ENCODE measurements around the gene ZNF326. TPM values are rescaled to one million over a fixed set of nuclear protein-coding genes. Genes with fewer than 3 reads are reported as not detected.

ZNF326 gene
- total RNA-seq, 1 experiment from 2014 or later = 33.4 TPM

DNA sequence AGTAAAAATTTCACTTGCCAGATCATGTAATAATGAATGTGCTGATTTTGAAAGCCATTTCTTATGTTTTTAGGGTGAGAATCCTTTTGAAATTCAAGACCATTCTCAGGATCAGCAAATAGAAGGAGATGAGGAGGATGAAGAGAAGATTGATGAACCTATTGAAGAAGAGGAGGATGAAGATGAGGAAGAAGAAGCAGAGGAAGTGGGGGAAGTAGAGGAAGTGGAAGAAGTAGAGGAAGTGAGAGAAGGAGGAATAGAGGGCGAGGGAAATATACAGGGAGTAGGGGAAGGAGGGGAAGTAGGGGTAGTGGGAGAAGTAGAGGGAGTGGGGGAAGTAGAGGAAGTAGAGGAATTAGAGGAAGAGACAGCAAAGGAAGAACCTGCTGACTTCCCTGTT lies 32.4 kb downstream of the ZNF326 start:
- no peaks in the 10 kb centered on the region for H3K27me3 Mint-ChIP-seq (ENCODE audit: unreplicated experiment)
- TF ChIP-seq, protein P1, sequence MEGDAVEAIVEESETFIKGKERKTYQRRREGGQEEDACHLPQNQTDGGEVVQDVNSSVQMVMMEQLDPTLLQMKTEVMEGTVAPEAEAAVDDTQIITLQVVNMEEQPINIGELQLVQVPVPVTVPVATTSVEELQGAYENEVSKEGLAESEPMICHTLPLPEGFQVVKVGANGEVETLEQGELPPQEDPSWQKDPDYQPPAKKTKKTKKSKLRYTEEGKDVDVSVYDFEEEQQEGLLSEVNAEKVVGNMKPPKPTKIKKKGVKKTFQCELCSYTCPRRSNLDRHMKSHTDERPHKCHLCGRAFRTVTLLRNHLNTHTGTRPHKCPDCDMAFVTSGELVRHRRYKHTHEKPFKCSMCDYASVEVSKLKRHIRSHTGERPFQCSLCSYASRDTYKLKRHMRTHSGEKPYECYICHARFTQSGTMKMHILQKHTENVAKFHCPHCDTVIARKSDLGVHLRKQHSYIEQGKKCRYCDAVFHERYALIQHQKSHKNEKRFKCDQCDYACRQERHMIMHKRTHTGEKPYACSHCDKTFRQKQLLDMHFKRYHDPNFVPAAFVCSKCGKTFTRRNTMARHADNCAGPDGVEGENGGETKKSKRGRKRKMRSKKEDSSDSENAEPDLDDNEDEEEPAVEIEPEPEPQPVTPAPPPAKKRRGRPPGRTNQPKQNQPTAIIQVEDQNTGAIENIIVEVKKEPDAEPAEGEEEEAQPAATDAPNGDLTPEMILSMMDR (IDR thresholded peaks at IDR 0.05; ENCODE audit: unreplicated experiment) = no peak
- peaks cover 4% of the 10 kb centered on the region for H3K9me3 Mint-ChIP-seq (ENCODE audit: low read depth, unreplicated experiment)
- no TSS peak for BruUV-seq (replicated peaks)
- no peaks in the 10 kb centered on the region for H3K4me1 Mint-ChIP-seq (ENCODE audit: low read depth, unreplicated experiment)
- no peak overlapping the region for H3K27ac Mint-ChIP-seq (ENCODE audit: unreplicated experiment)
- DNase-seq = no peak
- CTCF ChIA-PET = no interaction called here
- peaks cover 28% of the 10 kb centered on the region for H3K36me3 Mint-ChIP-seq (ENCODE audit: insufficient read depth, unreplicated experiment)
- intact Hi-C loops (cut with micrococcal nuclease; ENCODE audit: unreplicated experiment) = no loop called here
- H3K4me3 Mint-ChIP-seq (ENCODE audit: low read depth, unreplicated experiment) = no peak overlapping the region

DNA sequence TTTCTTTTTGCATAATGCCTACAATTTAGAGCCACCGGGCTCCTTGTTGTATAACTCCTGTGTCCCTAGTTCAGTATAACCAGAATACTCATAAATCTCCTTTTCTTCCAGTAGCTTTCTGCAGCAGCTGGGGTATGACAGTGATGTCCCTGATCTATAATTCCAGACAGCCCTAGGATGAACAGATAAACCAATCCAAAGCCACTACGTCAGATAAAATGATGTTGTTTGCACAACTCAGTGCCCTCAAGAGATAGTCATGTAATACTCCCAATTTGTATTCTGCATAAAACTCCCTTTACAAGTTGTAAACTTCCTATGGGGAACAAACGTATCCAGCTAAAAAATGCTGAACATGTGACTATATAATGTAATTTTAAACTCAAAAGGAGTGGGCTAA lies 44.7 kb downstream of the ZNF326 start:
- H3K36me3 Mint-ChIP-seq (ENCODE audit: insufficient read depth, unreplicated experiment) = no peaks in the 10 kb centered on the region
- CTCF ChIA-PET = no interaction called here
- H3K27ac Mint-ChIP-seq (ENCODE audit: unreplicated experiment) = no peak overlapping the region
- no peaks in the 10 kb centered on the region for H3K4me1 Mint-ChIP-seq (ENCODE audit: low read depth, unreplicated experiment)
- H3K27me3 Mint-ChIP-seq (ENCODE audit: unreplicated experiment) = no peaks in the 10 kb centered on the region
- BruUV-seq (replicated peaks) = no TSS peak
- DNase-seq = no peak
- H3K9me3 Mint-ChIP-seq (ENCODE audit: low read depth, unreplicated experiment) = no peaks in the 10 kb centered on the region
- intact Hi-C loops (cut with micrococcal nuclease; ENCODE audit: unreplicated experiment) = no loop called here
- no peak overlapping the region for H3K4me3 Mint-ChIP-seq (ENCODE audit: low read depth, unreplicated experiment)
- TF ChIP-seq, protein P1 (IDR thresholded peaks at IDR 0.05; ENCODE audit: unreplicated experiment) = no peak

DNA sequence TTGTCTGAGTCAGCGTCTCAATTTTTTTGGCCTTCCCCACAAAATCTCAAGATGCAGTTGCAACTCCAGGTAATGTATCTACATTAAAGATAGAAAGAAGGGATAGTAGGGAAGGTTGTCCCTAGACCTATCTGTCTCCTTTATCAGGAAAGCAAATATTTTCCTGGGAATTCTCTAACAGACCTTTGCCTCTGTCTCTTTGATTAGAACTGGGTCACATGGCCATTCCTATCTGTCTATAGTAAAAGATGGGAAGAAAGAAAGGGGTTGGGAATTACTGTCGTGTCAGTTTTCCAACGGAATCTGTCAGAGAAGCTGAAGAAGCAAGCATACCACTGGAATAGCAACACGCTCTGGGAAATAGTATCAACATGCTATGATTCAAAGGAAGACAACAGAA lies 48.7 kb downstream of the ZNF326 start:
- intact Hi-C loops (cut with micrococcal nuclease; ENCODE audit: unreplicated experiment) = no loop called here

DNA sequence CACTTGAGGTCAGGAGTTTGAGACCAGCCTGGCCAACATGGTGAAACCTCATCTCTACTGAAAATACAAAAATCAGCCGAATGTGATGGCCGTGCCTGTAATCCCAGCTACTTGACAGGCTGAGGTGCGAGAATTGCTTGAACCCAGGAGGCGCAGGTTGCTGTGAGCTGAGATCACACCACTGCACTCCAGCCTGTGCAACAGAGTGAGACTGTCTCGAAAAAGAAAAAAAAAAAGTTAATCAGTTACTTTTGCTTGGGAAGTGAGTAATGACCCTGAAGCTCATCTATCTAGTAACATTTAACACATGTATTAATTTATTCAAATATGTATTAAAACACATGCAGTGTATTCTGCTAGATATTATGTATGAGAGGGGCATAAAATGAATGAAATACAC lies 49.4 kb downstream of the ZNF326 start:
- BruUV-seq (replicated peaks) = no TSS peak
- Mint-ChIP-seq H3K27me3 (ENCODE audit: unreplicated experiment) (no peaks in the 10 kb centered on the region), H3K36me3 (ENCODE audit: insufficient read depth, unreplicated experiment) (no peaks in the 10 kb centered on the region), H3K4me3 (ENCODE audit: low read depth, unreplicated experiment) (no peak overlapping the region), H3K27ac (ENCODE audit: unreplicated experiment) (no peak overlapping the region), H3K4me1 (ENCODE audit: low read depth, unreplicated experiment) (no peaks in the 10 kb centered on the region), H3K9me3 (ENCODE audit: low read depth, unreplicated experiment) (no peaks in the 10 kb centered on the region)
- intact Hi-C loops (cut with micrococcal nuclease; ENCODE audit: unreplicated experiment) = no loop called here
- TF ChIP-seq, protein P1 (IDR thresholded peaks at IDR 0.05; ENCODE audit: unreplicated experiment) = no peak
- CTCF ChIA-PET = interaction anchor here (0.7 kb wide), 1 partner anchor 1599 kb away, joined by 3 read pairs; no protein-coding TSS in a partner anchor
- no peak for DNase-seq

More for the DNA sequence above, 48.7 kb downstream of the ZNF326 start:
- TF ChIP-seq, protein P1 (IDR thresholded peaks at IDR 0.05; ENCODE audit: unreplicated experiment) = no peak
- H3K4me3 Mint-ChIP-seq (ENCODE audit: low read depth, unreplicated experiment) = no peak overlapping the region
- H3K9me3 Mint-ChIP-seq (ENCODE audit: low read depth, unreplicated experiment) = no peaks in the 10 kb centered on the region
- H3K36me3 Mint-ChIP-seq (ENCODE audit: insufficient read depth, unreplicated experiment) = no peaks in the 10 kb centered on the region
- no TSS peak for BruUV-seq (replicated peaks)
- no peak for DNase-seq
- H3K4me1 Mint-ChIP-seq (ENCODE audit: low read depth, unreplicated experiment) = no peaks in the 10 kb centered on the region
- H3K27ac Mint-ChIP-seq (ENCODE audit: unreplicated experiment) = no peak overlapping the region
- CTCF ChIA-PET = no interaction called here
- H3K27me3 Mint-ChIP-seq (ENCODE audit: unreplicated experiment) = no peaks in the 10 kb centered on the region

Measured in Calu3 (cell line).